ENCODE measurements around the gene RYR3.

RYR3 gene

DNA sequence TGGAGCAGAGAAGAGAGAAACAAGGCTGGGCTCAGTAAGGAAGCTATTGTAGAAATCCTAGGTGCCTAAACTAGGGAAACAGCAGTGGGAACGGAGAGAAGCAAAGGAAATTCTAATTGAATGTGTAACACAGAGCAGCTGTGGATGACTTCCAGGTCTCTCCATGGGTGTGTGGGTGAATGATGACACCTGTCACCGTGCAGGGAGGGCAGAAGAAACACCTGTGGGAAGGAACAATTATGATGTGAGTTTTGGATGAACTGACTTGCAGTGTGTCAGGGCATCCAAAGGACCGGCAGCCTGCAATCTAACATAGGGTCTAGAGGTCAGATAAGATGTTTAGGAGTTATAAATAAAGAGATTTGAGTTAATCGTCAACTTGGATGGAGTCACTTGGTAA, 144.2 kb downstream of the RYR3 start:
- TF ChIP-seq, protein P1, sequence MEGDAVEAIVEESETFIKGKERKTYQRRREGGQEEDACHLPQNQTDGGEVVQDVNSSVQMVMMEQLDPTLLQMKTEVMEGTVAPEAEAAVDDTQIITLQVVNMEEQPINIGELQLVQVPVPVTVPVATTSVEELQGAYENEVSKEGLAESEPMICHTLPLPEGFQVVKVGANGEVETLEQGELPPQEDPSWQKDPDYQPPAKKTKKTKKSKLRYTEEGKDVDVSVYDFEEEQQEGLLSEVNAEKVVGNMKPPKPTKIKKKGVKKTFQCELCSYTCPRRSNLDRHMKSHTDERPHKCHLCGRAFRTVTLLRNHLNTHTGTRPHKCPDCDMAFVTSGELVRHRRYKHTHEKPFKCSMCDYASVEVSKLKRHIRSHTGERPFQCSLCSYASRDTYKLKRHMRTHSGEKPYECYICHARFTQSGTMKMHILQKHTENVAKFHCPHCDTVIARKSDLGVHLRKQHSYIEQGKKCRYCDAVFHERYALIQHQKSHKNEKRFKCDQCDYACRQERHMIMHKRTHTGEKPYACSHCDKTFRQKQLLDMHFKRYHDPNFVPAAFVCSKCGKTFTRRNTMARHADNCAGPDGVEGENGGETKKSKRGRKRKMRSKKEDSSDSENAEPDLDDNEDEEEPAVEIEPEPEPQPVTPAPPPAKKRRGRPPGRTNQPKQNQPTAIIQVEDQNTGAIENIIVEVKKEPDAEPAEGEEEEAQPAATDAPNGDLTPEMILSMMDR (IDR thresholded peaks at IDR 0.05; ENCODE audit: insufficient read depth, low read length, poor library complexity, severe bottlenecking), result no peak
- no peak overlapping the region for H3K4me3 ChIP-seq (replicated peaks; ENCODE audit: low read depth, low read length)
- H3K27me3 ChIP-seq (replicated peaks; ENCODE audit: control insufficient read depth, insufficient read depth, low read length), result 0 out of 2 replicates have a peak, but pooled peaks cover 2% of the 10 kb centered on the region
- no peaks in the 10 kb centered on the region for H3K36me3 ChIP-seq (ENCODE audit: control insufficient read depth, insufficient read depth, low read length)
- no peak for DNase-seq (ENCODE audit: extremely low read depth, insufficient read length)

DNA sequence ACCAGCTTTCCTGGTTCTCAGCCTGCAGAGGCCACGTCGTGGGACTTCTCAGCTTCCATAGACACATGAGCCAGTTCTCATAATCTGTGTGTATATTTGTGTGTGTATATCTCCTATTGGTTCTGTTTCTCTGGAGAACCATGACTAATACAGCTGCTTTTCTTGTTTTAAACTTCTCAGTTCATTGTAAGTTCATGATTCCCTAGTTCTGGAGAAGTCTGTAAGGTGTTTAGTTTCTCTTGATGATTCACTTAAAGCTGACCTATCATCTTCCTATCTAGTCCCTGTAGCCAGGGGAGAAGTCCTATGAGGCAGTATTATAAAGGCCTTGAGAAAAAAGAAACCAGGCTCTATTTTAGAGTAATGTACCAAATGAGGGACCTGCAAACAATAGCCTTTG, 147.7 kb downstream of the RYR3 start:
- TF ChIP-seq, protein P1 (IDR thresholded peaks at IDR 0.05; ENCODE audit: insufficient read depth, low read length, poor library complexity, severe bottlenecking), result no peak
- H3K4me3 ChIP-seq (replicated peaks; ENCODE audit: low read depth, low read length), result no peak overlapping the region
- no peaks in the 10 kb centered on the region for H3K36me3 ChIP-seq (ENCODE audit: control insufficient read depth, insufficient read depth, low read length)
- 0 out of 2 replicates have a peak, but pooled peaks cover 2% of the 10 kb centered on the region for H3K27me3 ChIP-seq (replicated peaks; ENCODE audit: control insufficient read depth, insufficient read depth, low read length)
- DNase-seq (ENCODE audit: extremely low read depth, insufficient read length), result no peak

DNA sequence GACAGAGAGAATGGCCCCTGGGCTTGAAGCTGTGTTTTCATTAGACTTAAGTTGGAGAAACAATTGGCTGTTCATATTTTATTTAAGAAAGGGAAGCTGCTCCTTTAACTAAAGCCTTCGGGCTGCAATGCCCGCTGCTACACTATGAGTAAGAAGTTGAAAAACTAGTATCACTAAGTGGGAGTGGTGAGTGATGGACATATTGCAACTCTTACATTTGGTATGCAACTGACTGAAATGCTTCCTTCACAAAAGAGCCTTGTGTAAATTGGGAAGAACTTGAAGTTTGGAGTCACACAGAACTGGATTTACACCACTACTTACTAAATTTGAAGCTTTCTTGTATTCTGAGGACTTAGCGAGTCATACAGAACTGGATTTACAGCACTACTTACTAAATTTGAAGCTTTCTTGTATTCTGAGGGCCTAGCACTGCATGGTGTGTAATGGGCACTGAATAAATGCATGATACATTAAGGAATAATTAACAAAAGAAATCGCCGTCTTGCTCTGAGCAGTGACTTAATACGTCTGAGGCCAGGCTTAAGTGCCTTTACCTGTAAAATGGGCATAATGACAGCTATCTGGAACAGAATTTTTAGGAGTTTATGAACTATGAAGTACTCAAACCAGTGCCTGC, 149.5 kb downstream of the RYR3 start:
- H3K36me3 ChIP-seq (ENCODE audit: control insufficient read depth, insufficient read depth, low read length), result no peaks in the 10 kb centered on the region
- no peak for DNase-seq (ENCODE audit: extremely low read depth, insufficient read length)
- H3K27me3 ChIP-seq (replicated peaks; ENCODE audit: control insufficient read depth, insufficient read depth, low read length), result no peaks in the 10 kb centered on the region
- TF ChIP-seq, protein P1 (IDR thresholded peaks at IDR 0.05; ENCODE audit: insufficient read depth, low read length, poor library complexity, severe bottlenecking), result no peak
- H3K4me3 ChIP-seq (replicated peaks; ENCODE audit: low read depth, low read length), result no peak overlapping the region

DNA sequence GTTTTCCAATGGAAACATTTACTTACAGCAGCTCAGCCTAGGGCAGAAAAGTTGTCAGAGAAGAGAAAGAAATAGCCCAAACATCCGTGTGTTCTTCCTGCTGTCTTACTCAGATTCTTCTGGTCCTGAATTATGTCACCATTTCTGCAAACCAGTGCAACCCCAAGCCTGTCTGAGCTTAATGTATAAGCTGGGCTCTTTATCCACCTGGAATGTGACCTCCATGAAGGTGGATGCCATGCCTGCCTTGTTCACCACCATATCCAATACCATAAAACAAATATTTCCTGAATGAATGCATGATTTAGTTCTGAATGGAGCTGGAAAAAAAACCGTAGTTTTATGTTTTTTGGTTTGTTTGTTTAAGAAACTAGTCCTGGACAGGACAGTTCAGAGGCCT, 150.9 kb downstream of the RYR3 start:
- Histone ChIP-seq H3K27me3 (replicated peaks; ENCODE audit: control insufficient read depth, insufficient read depth, low read length) (no peaks in the 10 kb centered on the region), H3K36me3 (ENCODE audit: control insufficient read depth, insufficient read depth, low read length) (no peaks in the 10 kb centered on the region), H3K4me3 (replicated peaks; ENCODE audit: low read depth, low read length) (no peak overlapping the region)
- no peak for DNase-seq (ENCODE audit: extremely low read depth, insufficient read length)
- TF ChIP-seq, protein P1 (IDR thresholded peaks at IDR 0.05; ENCODE audit: insufficient read depth, low read length, poor library complexity, severe bottlenecking), result no peak

DNA sequence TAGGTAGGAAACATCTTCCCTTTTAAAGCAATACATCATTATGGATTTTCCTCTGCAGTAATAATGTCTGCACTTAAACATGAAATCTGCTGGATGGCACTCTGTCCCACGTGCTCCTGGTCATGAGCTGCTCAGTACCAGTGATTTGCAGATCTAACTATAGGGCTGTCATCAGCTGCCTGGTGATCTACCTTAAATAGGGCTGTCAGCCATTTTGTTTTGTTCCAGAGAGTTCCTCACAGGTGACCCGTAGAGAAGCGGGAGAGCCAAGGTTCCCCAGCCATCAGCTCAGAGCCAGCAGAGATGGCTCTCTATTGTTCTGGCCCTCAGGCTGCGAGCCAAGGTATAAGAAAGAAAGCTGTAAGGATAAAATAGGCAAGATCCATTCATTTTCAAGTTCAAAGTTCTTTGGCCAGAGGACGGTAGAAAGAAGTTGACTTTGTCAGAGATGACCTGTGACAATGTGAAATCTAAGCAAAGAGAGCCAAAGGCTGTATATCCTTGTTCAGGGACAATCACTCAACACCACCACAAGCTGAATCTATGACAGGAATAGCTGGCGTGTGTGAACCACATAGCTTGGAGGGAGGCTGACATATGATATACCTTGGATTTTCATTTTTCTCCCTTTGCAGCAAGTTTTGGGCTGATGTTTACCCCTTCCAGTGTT, 156.5 kb downstream of the RYR3 start:
- TF ChIP-seq, protein P1 (IDR thresholded peaks at IDR 0.05; ENCODE audit: insufficient read depth, low read length, poor library complexity, severe bottlenecking), result no peak
- Histone ChIP-seq H3K36me3 (ENCODE audit: control insufficient read depth, insufficient read depth, low read length) (no peaks in the 10 kb centered on the region), H3K4me3 (replicated peaks; ENCODE audit: low read depth, low read length) (no peak overlapping the region), H3K27me3 (replicated peaks; ENCODE audit: control insufficient read depth, insufficient read depth, low read length) (no peaks in the 10 kb centered on the region)
- no peak for DNase-seq (ENCODE audit: extremely low read depth, insufficient read length)
